ENCODE results near the gene EARS2.
"Not testable (repeated sequence)": the region's sequence is repeated elsewhere in the genome, so short reads cannot be mapped to it uniquely, and the experiment has no call there.

The EARS2 gene

DNA sequence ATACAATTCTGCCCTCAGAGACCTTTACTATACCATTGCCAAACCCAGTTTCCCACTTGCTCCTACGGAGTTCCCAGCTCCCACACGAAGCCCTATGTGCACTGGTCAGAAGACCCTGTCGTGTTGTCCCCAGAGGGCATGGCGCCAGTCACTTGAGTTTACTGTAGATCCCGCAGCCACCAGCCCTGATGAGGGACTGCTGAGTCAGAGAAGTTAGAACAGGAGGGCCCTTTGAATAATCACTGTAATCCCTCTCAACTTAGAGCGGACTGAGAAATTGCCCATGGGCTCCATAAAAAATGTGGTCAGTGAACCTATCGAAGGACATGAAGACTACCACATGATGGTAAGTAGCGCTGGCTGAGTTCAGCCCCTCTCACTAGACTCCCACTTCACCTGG, 9.6 kb upstream of the EARS2 start:
- DNase-seq, result no peak

DNA sequence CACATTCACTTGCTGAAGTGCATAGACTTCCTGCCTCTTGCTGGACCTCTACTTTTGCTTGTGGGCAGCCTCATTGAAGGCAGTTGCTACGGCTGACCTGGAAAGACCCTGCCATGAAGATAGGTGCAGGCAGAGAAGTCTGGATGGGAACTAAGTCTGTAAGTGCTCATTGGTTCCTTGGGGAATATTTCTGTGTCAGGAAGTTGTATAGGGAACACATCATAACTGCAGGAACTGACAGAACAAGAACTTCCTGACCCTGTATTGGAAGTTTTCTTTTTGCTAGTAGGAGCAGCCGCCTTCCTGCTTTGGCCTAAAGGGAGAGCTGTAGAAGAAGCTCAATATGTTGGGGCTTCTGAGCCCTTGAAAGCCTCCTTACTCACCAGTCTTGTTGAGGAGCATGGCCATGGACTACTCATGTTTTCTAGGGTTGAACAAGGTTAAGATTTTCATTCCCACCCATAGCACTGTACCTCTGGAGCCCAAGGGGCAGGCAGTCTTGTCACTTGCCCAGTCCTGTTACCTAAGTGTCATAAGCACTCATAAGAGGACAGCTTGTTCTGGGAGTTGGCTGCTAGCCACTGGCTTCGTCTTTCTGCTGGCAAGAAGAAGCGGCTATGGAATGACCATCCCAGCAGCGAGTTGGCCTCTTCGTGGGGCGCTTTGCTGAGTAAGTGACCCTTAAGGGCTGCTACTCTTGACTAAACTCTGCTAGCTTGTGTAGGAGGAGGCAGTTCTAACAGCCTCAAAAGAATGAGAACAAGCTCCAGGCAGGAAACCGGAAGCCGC, 7.6 kb upstream of the EARS2 start:
- DNase-seq, result no peak

DNA sequence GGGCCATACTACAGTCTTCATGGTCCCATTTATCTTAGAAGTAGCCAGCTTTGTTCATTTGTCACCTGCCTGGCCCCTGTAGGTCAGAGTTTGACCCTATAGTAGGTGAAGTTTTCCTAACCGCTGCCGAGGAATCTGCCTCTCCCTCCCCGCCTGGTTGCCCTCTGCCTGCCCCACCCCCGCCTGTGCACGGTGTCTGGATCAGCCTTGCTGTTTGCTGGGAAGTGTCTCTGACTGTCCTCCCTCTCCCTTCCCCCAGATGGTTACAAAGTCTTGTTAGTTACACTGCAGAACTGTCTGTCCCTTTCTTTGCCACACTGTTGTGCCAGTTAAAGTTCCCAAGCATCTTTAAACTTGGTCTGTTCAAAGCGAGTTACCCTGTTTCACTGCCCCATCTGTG, 6.0 kb upstream of the EARS2 start:
- DNase-seq, result no peak

DNA sequence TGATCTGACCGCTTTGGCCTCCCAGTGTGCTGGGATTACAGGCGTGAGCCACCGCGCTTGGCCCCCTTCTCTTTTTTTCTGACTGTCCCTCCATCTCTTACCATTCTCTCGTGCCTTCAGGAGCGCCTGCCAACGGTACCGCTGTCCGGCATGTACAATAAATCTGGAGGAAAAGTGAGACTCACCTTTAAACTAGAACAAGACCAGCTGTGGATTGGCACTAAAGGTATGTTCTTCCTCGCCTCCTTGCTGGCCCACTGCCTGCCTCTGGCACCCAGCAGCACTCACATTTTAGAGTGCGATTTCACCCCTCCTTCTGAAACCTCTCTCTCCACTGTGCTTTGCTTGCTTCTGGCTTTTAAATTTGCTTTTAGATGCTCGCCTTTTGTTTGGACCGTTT, 5.4 kb upstream of the EARS2 start:
- DNase-seq, result no peak

DNA sequence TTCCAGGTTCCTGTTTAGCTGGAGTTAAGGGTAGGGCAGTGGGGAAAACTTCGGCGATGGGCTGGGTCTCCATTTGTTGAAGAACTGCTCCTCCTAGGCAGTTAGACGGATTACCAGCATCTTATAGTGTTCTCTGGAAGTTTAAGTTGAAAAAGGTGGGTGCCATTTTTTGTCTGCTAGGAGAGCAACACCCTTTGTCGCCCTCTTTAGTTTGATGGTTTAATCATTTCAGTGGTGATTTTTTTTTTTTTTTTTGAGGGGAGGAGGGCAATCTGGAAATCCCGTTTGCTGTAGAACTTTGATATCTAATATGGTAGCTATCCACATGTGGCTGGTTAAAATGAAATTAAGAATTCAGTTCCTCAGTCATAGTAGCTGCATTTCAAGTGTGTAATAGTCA, 4.4 kb upstream of the EARS2 start:
- DNase-seq, result no peak

DNA sequence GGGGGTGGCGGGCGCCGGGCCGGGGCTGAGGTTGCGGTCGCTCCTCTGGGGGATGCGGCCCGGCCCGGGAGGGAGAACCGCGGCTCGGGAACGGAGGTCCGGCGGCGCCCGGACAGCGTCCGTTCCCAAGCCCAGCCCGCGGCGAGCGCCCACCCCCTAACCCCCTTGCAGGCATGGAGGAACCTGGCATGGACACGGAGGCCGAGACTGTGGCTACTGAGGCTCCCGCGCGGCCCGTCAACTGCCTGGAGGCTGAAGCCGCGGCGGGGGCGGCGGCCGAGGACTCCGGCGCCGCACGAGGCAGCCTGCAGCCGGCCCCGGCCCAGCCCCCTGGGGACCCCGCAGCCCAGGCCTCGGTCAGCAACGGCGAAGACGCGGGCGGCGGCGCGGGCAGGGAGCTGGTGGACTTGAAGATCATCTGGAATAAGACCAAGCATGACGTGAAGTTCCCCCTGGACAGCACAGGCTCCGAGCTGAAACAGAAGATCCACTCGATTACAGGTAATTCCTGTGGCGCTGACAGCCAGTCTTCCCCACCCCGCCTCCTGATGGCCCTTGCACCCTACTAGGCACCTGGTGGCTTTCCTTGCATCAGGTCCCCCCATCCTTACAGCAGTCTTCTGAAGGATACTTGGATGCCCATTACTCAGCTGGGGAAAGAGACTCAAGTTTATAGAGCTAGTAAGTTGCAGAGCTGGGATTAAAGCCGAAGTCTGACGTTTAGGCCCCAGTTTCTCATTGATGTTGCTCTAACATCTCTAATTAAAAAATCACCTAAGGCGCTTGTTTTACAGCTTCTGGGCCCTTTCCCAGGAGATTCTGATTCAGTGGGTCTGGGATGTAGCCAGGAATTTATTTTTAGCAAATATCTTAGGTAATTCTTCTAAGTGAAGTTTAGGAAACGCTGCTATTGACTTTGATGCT, 891 bp upstream of the EARS2 start:
- DNase-seq, result no peak

DNA sequence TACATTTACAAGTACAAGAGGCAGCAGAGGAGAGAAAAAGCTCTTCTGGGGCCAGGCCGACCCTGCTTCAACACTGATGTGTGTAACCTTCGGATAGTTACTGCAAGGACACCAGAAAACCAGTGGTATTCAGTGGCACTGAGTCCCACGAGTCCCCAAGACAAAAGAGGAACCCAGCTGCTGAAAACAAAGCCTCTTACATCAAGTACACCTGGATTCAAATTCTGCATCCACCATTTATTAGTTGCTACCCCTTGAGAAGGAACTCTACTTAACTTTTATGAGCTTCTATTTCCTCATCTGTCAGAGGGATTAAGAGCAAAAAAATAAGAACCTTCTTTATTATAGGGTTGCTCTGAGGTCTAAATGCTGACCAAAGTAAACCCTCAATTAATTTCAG, 2.6 kb downstream of the EARS2 start:
- DNase-seq, result no peak

DNA sequence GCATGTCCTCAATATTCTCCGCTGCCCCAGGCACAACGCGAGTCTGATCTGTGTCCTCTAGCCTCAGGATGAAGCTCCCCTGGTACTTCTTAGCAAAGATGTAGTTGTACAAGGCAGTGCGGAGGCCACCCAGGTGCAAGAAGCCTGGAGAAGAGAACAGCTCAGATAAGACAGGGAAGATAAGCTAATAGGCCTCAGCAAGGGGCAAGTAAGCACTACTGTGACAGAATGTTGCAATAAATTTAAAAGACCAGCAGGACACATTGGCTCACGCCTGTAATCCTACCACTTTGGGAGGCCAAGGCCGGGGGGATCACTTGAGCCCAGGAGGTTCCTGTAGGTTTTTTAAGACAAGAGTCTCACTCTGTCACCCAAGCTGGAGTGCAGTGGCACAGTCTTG, 5.0 kb downstream of the EARS2 start:
- DNase-seq, result no peak

DNA sequence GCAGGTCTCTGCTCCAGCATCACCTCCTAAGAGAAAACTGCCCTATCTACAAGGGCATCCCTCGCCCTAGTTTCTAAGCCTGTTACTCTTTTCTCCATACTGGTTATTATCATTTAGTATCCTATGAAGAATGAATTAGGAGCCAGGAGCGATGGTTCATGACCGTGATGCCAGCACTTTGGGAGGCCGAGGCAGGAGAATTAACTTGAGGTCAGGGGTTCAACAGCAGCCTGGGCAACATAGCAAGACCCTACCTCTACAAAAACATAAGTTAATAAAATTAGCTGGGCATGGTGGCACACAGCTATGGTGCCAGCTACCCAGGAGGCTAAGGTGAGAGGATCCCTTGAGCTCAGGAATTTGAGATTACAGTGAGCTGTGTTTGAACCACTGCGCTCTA, 7.2 kb downstream of the EARS2 start:
- no peak for DNase-seq

DNA sequence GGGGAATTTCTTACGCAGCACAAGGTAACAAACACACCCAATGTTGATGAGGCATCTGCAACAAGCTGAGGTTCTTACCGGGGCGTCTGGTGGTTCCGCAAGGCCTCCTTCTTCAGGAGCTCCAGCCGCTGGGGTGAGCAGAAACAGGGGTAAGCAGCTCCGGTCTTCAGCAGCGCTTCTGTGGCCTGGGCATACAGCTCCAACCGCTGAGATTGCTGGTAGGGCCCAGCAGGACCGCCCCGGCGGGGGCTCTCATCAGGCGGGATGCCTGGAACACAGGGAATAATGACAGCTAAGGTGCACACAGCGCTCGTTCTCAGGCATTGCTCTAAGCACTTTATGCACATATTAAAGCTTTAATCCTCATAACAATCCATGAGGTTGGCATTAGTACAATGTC, 12.7 kb downstream of the EARS2 start:
- DNase-seq, result no peak

DNA sequence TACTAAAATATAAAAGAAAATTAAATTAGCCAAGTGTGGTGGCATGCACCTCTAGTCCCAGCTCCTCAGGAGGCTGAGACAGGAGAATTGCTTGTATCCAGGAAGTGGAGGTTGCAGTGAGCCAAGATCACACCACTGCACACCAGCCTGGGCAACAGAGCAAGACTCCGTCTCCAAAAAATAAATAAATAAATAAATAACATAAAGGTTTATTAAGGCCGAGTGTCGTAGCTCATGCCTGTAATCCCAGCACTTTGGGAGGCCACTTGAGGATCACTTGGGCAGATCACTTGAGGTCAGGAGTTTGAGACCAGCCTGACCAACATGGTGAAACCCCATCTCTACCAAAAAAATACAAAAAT, 16.4 kb downstream of the EARS2 start:
- DNase-seq, result not testable (repeated sequence)

DNA sequence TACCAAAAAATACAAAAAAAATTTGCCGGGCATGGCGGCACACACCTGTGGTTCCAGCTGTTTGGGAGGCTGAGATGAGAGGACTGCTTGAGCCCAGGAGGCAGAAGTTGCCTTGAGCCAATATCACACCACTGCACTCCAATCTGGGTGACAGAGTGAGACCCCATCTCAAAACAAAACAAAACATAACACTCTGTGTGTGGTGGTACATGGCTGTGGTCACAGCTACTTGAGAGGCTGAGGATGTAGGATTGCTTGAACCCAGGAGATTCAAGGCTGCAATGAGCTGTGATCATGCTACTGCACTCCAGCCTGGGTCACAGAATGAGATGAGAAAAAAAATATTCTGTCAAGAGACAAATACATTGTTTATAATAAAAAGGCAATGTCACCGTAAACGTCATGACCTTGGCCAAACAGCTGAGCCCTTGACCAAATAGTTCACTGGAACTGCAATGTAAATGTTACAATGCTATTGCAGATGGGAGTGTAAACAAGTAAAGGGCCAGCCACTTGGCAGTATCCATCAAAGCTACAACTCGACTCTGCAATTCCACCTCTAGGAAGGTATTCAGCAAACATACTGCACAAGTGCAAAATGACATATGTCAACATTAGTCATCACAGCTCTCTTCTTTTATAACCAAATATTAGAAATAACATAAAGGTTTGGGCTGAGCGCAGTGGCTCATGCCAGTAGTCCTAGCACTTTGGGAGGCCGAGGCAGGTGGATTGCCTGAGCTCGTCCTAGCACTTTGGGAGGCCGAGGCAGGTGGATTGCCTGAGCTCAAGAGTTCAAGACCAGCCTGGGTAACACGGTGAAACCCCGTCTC, 16.9 kb downstream of the EARS2 start:
- DNase-seq, result no peak

DNA sequence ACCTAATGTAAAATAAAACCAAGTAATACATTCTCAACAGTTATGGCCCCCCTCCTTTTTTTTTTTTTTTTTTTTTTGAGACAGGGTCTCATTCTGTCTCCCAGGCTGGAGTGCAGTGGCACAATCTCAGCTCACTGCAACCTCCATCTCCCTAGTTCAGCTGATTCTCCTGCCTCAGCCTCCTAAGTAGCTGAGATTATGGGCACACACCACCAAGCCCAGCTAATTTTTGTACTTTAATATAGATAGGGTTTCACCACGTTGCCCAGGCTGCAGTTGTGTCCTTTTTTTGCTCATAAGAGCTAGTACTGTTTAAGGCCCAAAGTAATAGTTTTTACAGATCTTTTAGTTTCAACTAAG, 18.3 kb downstream of the EARS2 start:
- DNase-seq, result no peak

DNA sequence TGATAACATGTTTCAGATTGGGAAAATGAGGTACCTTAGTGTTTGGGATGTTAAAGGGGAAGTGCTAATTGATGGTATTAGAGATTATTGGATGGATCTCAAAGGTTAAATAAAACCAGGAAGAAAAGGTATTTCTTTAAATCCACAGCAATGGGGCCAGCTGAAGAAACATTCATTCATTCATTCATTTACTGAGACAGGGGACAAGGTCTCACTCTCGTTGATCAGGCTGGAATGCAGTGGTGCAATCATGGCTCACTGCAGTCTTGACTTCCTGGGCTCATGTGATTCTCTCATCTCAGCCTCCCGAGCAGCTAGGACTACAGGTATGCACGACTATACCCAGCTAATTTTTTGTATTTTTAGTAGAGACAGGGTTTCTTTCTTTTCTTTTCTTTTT, 19.8 kb downstream of the EARS2 start:
- DNase-seq, result no peak

DNA sequence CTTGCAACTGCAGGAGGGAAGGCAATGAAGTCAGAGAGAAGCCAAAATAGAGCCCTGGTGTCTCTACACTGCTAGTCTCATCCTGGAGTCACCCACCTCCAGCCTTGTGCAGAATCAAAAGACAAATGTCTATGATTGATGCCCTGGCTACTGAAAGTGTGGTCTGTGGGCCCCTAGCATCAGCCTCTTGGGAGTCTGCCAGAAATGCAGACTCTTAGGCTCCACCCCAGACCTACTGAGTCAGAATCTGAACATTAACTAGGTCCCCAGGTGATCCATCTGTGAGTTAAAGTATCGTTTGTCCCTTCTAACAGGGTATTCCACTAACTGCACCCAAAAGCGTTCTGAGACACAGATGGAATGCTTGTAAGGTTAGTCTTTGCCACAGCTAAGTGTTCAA, 21.2 kb downstream of the EARS2 start:
- DNase-seq, result no peak

DNA sequence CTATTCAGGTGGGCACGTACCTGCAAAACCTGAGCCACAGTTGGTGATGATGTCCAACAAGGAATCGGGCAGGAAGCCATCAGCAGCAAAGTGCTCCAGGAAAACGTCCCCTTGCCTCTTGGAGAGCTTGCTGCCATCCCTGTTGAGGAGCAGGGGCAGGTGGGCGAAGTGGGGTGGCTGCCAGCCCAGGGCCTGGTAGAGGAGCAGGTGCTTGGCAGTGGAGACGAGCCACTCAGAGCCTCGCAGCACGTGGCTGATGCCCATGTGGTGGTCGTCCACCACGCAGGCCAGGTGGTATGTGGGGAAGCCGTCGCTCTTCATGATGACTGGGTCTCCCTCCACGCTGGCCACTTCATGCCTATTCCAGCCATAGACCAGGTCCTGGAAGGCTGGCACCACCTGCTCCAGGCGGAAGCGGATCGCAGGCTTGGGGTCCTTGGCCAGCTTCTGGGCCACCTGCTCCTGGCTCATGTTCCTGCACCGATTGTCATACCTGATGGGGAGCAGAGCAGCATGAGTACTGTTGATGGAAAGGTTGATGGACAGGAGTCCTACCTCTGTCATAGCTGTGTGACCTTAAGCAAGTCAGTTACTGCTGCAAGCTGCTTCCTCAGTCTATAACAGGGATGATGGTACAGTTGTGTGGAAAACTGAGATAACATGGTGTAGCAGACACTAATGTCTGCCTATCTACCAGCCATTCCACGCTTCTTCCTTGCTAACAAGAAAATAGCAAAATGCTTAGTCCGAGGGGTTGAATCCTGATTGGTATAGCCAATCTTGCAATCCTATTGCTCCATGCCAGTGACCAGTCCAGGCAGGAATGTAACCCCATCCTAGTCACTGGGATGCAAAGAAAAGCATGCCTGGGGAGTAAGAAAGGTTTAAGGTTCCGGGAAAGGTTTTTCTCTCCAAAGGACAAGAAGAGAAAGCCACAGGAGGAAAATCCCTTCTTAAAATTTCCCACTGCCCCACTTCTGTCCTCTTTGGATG, 22.0 kb downstream of the EARS2 start:
- DNase-seq, result no peak

DNA sequence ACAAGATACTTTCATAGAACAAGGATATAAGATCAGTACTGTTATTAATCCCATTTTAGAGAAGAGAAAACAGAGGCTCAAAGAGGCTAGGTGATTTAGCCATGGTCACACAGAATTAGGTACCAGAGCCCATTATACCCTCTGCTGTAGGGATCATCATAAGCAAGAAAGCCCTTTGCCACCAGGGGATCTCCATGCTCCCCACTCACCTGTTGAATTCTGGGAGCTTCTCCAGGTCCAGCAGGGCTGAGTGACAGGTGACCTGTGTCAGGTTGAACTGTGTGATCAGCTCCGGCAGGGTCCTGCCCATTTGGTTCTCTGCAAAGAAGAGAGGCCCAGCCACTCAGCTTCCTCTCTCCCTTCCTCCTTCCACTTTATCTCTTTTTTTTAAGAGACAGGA, 24.7 kb downstream of the EARS2 start:
- DNase-seq, result no peak

DNA sequence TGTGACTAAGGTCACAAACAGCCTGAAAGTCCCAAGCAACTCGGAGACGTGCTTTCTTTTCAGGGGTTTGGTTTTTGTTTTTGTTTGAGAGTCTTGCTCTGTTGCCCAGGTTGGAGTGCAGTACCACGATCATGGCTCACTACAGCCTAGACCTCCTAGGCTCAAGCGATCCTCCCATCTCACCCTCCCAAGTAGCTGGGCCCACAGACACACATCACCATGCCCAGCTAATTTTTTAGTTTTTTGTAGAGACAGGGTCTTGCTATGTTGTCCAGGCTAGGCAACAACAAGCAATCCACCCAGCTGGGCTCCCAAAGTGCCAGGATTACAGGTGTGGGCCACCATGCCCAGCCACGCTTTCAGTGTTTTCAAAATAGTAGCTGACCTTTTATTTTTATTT, 27.1 kb downstream of the EARS2 start:
- DNase-seq, result no peak

DNA sequence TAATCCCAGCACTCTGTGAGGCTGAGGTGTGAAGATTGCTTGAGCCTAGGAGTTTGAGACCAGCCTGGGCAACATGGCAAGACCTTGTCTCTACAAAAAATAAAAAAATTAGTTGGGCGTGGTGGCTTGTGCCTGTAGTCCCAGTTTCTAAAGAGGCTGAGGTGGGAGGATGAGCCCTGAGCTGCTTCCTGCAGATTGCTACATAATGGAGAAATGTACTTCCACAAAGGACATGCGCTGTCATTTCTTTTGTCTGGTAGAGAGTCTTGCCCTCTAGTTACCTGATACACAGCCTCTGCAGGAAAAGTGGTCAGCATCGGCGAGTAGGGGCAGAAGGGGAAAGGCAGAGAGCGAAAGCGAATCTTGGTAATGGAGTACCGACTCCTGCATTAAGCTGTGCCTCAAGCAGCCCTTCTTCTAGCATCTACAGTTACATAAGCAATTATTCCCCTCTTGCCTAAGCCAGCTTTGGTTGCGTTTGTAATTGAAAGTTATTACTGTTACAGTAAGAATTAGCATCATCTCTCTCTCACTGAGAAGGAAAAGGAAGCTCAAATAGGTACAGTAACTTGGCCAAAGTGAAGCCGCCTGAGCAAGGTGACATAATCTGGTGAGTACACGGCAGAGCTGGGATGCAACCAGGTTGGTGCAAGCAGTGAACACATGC, 28.4 kb downstream of the EARS2 start:
- no peak for DNase-seq

DNA sequence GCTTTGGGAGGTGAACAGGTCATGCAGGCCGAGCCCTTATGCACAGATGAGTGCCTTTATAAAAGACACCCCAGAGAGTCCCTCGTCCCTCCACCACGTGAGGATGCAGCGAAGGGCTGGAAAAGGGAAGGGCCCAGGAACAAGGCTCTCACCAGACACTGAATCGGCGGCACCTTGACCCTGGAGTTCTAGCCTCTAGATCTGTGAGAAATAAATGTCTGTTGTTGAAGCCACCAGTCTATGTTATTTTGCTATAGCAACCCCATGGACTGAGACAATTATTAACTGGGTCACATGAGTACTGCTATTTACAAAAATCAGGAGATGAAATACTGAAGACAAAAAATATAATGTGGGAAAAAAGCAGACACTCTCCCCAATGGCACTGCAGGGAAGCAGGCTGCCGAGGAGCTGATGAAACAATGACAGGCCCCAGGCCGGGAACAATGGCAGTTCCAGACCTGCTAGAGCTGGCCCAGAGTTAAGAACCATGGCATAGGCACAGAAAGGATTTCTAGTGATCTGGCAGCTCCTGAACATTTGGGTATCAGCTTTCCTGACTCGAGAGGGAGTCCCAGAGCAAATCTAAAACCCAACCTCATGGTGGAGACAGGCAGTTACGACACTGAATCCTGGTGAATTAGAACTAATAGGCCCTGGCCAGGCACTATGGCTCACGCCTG, 29.0 kb downstream of the EARS2 start:
- peak; percentile 33 for DNase-seq

DNA sequence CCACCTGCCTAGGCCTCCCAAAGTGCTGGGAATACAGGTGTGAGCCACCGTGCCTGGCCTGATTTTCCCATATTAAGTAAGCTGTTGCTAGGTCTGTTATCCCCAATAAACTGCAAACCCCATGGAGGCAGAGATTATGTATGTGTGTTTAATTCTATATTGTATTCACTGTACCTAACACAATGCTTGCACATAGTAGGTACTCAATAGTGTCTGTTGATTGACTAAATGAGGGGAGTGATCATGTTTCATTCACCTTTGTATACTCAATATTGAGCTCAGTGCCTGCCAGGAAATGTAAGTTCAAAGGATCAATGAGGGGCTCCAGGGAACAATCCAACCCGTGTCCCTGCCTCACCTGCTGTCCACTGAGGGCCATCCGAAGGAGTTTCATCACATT, 32.3 kb downstream of the EARS2 start:
- DNase-seq, result no peak

Measured in NCI-H2107 (cell line).